Limb (tissue), 2 donors: ENCODE results near the gene DNAJC1.

Experiments used
- DNase-seq, 2 donors: peaks; one replicate each; pipeline ENCODE4 v3.0.0-alpha.2; 2016; ENCODE audit errors: extremely low spot score in 2 of 2

DNAJC1 gene

GRCh38 chr10:21771219-21771618 lies 232.3 kb downstream of the DNAJC1 start:
- no peak for DNase-seq

- no peak for DNase-seq
Measured at GRCh38 chr10:21769041-21769440, 234.5 kb downstream of the DNAJC1 start.

- no peak for DNase-seq
Measured at GRCh38 chr10:21764466-21765189, 238.9 kb downstream of the DNAJC1 start.

- no peak for DNase-seq
Measured at GRCh38 chr10:21760332-21760731, 243.2 kb downstream of the DNAJC1 start.

- DNase-seq, result no peak
Measured at GRCh38 chr10:21759232-21759631, 244.3 kb downstream of the DNAJC1 start.

- no peak for DNase-seq
Measured at GRCh38 chr10:21758696-21759095, 244.8 kb downstream of the DNAJC1 start.

- DNase-seq, result no peak
Measured at GRCh38 chr10:21758239-21758638, 245.3 kb downstream of the DNAJC1 start.

GRCh38 chr10:21757185-21757901 lies 246.2 kb downstream of the DNAJC1 start:
- peak in 1 of 2 donors; percentile 13 for DNase-seq

- no peak for DNase-seq
Measured at GRCh38 chr10:21756707-21757106, 246.8 kb downstream of the DNAJC1 start.

GRCh38 chr10:21754410-21755011 lies 249.0 kb downstream of the DNAJC1 start:
- peak in 1 of 2 donors; percentile 40 for DNase-seq

- no peak for DNase-seq
Measured at GRCh38 chr10:21753497-21754270, 249.8 kb downstream of the DNAJC1 start.

- no peak for DNase-seq
Measured at GRCh38 chr10:21751341-21752310, 251.9 kb downstream of the DNAJC1 start.

- DNase-seq, result no peak
Measured at GRCh38 chr10:21750424-21750823, 253.1 kb downstream of the DNAJC1 start.

- DNase-seq, result no peak
Measured at GRCh38 chr10:21749788-21750187, 253.7 kb downstream of the DNAJC1 start.

GRCh38 chr10:21747809-21748208 lies 255.7 kb downstream of the DNAJC1 start:
- no peak for DNase-seq

GRCh38 chr10:21746118-21746517 lies 257.4 kb downstream of the DNAJC1 start:
- no peak for DNase-seq

GRCh38 chr10:21744223-21744622 lies 259.3 kb downstream of the DNAJC1 start:
- no peak for DNase-seq

- no peak for DNase-seq
Measured at GRCh38 chr10:21742740-21743412, 260.7 kb downstream of the DNAJC1 start.

GRCh38 chr10:21740989-21741388 lies 262.5 kb downstream of the DNAJC1 start:
- no peak for DNase-seq

- DNase-seq, result no peak
Measured at GRCh38 chr10:21737106-21737505, 266.4 kb downstream of the DNAJC1 start.
